MG63 (cell line): ENCODE data around the gene BPIFB2. TPM values are rescaled to one million over a fixed set of nuclear protein-coding genes. Genes with fewer than 3 reads are reported as not detected.
"Not testable (repeated sequence)": the region's sequence is repeated elsewhere in the genome, so short reads cannot be mapped to it uniquely, and the experiment has no call there.

Experiments used
- DNase-seq: peaks from one replicate; pipeline ENCODE4 v3.0.0-alpha.2; 2020
- H3K27me3 ChIP-seq: fragments of 250-450 bp; sonication (Bioruptor Pico); 2 replicates; pipeline ENCODE4 v1.5.1; 2020; ENCODE audit warnings: mild to moderate bottlenecking, moderate library complexity
- H3K36me3 ChIP-seq: fragments of 250-450 bp; sonication (Bioruptor Pico); 2 replicates; pipeline ENCODE4 v1.5.1; 2020; ENCODE audit warnings: mild to moderate bottlenecking, moderate library complexity
- H3K4me3 ChIP-seq: fragments of 250-450 bp; sonication (Bioruptor Pico); 2 replicates; pipeline ENCODE4 v1.5.1; 2020; ENCODE audit warnings: mild to moderate bottlenecking, moderate library complexity
- H3K9me3 ChIP-seq: fragments of 250-450 bp; sonication (Bioruptor Pico); 2 replicates; pipeline ENCODE4 v1.5.1; 2020; ENCODE audit warnings: mild to moderate bottlenecking, moderate library complexity
- total RNA-seq: library from RNA; depleted of rRNA; stranded (reverse); fragments of >200 nt; shearing (Covaris generic); gene quantifications from 2 replicates; pipeline ENCODE4 v1.2.3, GENCODE V29; 2014; ENCODE audit warnings: low replicate concordance

Gene BPIFB2
- total RNA-seq, 1 experiment from 2014 or later: not detected

DNA sequence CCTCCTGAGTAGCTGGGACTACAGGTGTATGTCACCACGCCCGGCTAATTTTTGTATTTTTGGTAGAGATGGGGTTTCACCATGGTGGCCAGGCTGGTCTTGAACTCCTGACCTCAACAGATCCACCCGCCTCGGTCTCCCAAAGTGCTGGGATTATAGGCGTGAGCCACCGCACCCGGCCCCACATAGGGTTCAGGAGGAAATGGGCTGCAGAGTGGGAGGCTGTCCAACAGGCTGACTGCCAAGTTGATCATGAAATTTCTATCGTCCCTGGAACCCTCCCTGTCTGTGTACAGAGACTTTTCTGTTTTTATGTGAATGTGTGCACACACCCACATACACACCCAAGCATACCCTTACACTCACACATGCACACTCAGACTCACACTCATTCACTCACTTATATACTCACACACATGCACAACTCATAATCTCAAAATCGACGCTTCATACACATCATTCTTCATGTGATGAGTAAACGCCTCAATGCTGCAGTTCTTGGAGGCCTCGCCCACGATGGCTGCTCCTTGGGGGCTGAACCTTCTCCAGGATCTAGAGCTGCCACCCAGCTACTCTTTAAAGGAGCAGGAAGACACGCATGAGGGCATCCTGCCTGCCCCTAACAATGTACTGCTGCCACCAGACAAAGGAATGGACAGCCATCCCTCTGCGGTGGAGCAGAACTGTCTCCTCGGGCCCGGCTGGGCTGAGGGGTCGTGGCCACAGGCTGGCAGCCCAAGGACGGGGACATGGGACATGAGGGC is 38.8 kb upstream of the BPIFB2 start:
- DNase-seq: no peak
- Histone ChIP-seq H3K9me3 (no peaks in the 10 kb centered on the region), H3K27me3 (no peaks in the 10 kb centered on the region), H3K4me3 (no peak overlapping the region), H3K36me3 (no peaks in the 10 kb centered on the region)

DNA sequence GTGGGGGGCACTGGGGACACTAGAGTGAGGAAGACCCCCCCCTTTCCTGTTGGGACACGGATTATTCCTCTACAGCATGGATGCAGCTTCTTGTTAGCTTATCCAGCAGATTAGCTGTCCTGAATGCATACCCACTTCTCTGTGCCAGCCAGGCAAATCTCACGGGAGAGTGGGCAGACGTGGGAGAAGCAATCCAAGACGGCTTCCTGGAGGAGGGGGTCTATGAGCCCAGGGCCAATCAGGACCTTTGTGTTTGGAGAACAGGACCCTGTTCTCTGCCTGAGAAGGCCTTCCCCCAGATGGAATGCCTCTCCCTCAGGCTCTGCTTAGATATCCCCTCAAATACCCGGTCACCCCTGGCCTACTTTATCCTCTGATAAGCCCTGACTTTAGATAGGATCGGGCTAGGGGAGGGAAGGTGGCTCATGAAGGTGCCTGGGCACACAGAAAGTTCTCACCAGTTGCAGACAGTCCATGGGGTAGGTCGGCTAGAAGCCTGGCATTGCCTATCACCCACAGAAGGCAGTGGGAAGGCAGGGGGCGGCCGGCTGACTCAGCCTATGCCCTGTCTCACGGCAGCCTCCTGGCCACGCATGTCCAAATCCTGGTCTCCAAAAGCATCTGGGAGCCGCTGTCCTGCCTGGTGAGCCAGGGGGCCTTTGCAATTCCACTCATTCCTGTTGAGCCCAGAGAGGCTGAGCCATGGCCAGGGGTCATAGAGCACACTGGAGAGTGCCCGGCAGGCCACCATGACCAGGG is 38.0 kb upstream of the BPIFB2 start:
- no peak for DNase-seq
- Histone ChIP-seq H3K4me3 (no peak overlapping the region), H3K36me3 (no peaks in the 10 kb centered on the region), H3K9me3 (no peaks in the 10 kb centered on the region), H3K27me3 (no peaks in the 10 kb centered on the region)

DNA sequence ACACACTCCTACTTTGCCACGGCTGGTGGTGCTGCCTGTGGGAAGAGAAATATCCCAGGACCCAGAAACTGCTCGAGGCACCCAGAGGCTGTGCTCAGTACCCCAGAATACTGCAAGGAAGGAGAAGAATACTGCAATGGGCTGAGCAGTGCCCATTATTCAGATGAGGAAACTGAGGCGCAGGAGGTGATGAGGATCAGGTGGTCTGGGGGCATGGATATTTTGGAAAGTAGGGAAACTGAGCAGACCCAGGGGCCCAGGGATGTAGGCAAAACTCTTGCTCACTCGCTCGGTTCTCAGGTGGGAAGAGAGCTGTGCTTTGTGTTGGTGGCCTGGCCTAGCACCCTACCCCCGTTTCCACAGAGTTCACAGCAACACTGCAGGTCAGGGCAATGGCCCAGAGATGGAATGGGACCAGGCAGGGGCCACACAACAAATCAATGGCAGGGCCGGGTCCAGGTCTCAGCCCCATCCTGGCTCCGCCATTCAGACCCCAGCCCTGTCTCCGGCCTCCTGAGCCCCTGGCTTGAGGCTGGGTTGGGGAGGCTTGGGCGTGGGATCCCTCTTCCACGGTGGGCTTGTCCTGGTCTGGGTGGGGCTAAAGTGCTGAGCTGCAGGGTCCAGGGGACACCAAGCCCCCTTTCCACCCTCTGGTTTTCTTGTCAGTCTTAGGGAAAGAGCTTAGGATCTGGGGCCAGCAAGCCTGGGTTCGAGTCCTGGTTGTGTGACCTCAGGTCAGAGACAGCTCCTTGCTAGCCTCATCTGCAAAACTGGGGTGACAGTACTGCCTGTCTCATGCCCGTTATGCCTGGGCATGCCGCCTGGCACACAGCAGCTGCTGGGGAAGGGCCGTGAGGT is 37.2 kb upstream of the BPIFB2 start:
- Histone ChIP-seq H3K9me3 (no peaks in the 10 kb centered on the region), H3K27me3 (no peaks in the 10 kb centered on the region), H3K4me3 (no peak overlapping the region), H3K36me3 (no peaks in the 10 kb centered on the region)
- no peak for DNase-seq

DNA sequence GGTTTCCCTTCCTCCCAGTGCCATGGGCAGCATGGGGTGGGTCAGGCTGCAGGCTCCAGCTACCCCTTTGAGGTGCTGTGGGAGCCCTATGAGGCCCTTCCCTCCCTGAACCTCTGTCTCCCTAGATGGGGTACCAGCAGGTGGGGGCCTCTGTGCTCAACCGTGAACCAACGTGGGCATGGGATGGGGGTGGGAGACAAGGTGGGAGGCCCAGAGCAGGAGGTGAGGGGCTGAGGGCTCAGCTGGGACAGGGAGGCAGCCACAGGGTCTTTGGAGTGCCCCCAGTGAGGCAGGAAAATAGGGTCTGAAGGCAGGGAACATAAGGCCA is 36.6 kb upstream of the BPIFB2 start:
- no peak for DNase-seq
- Histone ChIP-seq H3K9me3 (no peaks in the 10 kb centered on the region), H3K27me3 (no peaks in the 10 kb centered on the region), H3K36me3 (no peaks in the 10 kb centered on the region), H3K4me3 (no peak overlapping the region)

DNA sequence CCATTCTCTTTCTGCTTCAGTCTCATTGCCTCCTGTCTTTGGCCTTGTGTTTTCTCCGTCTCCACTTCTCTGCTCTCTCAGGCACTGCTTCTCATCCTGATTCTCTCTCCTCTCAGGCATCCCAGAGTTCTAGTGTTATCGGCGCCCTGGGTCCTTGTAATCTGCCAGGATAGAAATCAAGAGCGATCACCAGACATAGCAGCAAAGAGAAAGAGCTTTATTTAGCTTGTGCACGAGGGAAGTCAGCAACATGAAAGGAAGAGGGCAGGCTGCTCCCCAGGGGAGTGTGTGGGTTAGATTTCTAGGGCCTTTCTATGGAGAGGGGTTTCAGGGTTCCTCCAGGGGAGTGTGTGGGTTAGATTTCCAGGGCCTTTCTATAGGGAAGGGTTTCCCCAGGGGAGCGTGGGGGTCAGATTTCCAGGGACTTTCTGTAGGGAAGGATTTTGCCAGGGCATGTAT is 35.8 kb upstream of the BPIFB2 start:
- no peaks in the 10 kb centered on the region for H3K36me3 ChIP-seq
- H3K27me3 ChIP-seq: no peaks in the 10 kb centered on the region
- H3K4me3 ChIP-seq: no peak overlapping the region
- H3K9me3 ChIP-seq: no peaks in the 10 kb centered on the region
- DNase-seq: no peak

DNA sequence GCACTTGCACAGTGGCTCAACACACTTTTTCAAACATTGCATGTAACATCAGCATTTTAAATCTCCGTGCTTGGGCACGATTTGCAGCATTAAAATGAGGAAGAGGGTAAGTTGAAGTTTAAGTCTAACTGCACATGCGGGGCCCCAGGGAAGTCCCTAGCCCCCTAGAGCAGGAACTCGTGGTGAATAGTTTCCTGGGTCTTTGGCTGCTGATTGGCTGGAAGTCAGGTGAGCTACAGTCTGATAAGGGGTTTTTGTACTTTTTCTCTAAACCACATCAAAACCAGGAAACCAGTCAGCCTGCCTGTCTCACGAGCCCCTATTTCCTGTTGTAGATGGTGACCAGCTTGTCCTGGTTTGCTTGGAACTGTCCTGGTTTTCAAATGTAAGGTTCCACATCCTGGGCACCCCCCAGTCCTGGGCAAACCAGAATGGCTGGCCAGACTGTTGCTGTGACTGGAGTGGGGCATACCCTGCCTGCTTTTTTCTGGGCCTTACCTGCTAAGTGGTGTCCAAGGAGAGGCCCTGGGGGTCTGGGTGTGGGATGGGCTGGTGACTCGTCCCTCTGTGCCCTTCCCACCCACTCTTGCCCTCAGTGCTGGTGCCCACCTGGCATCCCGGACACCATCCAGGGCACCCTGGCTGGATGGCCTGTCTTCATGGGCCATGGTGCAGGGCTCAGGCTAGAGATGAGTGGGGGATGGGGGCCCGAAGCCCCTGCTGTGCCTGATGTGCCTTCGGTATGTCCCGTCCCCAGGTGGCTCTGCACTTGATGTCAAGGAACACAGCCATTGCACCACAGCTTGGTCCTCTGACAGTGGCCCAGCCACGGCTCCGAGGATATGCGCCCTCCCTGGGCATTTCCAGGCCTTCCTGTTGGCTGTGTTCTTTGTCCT is 35.1 kb upstream of the BPIFB2 start:
- Histone ChIP-seq H3K4me3 (no peak overlapping the region), H3K36me3 (no peaks in the 10 kb centered on the region), H3K9me3 (no peaks in the 10 kb centered on the region), H3K27me3 (no peaks in the 10 kb centered on the region)
- no peak for DNase-seq

DNA sequence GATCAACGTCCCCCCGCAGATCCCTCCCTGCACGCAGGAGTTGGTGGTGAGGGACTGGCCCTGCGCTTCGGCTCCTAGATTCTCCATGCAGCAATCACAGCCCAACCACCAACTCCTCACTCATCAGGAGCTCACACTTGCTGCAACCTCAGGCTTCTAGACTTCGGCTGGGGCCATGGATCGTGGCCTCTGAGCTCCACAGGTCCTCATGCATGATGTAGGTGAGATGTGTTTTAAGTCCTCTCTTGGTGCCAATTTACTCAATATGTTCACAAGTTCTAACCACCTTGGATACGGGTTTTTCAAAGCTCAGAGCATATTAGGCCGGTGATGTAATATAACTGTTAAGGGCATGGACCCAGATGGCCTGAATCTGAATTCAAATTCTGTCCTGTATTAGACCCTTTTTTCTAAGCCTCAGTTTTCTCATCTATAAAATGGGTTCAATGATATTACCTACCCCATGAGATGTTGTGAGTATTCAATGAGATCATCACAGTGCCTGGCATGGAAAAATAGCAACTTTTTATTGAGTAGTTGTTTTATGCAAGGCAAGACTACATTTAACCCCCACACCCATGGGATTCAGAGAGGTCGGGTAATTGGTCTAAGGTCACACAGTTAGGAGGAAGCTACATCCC is 34.3 kb upstream of the BPIFB2 start:
- H3K4me3 ChIP-seq: no peak overlapping the region
- H3K36me3 ChIP-seq: no peaks in the 10 kb centered on the region
- H3K27me3 ChIP-seq: no peaks in the 10 kb centered on the region
- no peak for DNase-seq
- H3K9me3 ChIP-seq: no peaks in the 10 kb centered on the region

DNA sequence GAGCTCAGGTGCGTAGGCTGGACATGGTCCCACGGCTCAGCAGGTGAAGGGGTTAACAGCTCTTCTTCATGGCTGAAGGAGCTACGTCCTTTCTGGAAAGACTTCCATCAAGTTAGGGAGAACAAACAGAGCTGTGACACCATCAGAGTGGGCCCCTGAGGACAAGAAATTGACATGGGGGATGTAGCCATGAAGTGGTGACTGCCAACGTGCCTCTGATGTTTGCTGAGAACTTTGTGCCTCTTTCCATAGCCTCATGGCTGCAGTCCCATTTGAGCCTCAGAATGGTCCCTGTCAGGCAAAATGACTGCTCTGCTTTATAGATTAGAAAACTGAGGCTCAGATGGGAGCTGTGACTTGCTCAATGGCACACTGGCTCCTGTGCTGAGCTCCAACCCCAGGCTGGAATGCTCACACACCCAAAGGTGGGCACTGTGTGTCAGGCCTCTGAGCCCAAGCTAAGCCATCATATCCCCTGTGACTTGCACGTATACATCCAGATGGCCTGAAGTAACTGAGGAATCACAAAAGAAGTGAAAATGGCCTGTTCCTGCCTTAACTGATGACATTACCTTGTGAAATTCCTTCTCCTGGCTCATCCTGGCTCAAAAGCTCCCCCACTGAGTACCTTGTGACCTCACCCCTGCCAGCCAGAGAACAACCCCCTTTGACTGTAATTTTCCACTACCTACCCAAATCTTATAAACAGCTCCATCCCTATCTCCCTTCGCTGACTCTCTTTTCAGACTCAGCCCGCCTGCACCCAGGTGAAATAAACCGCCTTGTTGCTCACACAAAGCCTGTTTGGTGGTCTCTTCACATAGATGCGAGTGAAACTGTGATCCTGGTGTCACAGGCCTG is 33.1 kb upstream of the BPIFB2 start:
- H3K4me3 ChIP-seq, H3K9me3 ChIP-seq, DNase-seq, H3K27me3 ChIP-seq, H3K36me3 ChIP-seq: not testable (repeated sequence)

DNA sequence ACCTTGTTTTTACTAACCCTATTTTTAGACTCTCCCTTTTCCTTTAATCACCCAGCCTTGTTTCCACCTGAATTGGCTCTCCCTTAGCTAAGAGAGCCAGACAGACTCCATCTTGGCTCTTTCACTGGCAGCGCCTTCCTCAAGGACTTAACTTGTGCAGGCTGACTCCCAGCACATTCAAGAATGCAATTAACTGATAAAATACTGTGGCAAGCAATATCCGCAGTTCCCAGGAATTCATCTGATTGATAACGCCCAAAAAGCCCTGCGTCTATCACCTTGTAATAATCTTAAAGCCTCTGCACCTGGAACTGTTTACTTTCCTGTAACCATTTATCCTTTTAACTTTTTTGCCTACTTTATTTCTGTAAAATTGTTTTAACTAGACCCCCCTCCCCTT is 32.4 kb upstream of the BPIFB2 start:
- not testable (repeated sequence) for H3K9me3 ChIP-seq, H3K36me3 ChIP-seq, H3K27me3 ChIP-seq, DNase-seq, H3K4me3 ChIP-seq

DNA sequence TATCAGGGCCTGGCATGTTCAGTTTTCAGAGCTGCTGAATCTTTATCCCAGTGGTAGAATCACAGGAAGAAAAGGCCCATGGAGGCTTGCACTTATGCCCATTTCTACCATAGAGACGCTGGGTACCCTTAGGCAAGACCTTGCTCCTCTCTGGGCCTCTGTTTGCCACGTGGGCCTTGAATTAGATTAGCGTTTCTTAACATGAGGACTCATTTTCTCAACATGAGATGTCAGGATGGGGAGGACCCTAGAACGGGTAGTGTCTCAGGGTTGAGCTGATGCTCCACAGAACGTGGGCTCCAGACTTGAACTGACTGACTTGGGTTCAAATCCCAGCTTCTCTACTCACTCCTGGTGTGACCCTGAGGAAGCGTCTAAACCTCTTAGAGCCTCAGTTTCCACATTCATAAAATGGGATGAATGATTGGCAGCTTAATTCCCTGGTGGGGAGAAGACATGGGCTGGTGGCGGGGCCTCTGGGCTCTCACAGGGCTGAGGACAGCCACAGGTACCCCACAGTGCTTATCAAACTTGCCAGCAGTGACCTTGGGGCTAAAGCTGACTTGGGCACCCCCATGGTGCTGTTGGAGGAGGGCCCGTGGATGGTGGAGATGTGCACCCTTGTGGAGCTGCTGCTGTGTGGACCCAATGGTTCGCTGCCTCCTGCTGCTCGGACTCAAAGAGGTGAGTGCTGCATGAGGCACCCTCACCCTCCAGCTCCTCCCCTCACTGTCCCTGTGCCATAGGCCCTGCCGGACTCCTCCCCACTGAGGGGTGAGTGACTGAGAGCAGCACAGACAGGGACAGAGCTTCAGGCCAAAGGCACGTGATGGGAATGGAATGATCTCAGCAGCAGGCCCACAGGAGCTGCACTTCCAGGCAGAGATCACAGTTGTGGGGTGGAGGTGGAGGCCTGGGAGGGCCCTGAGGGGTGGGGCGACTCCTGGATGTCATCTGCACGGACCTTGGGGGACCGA is 31.5 kb upstream of the BPIFB2 start:
- no peaks in the 10 kb centered on the region for H3K36me3 ChIP-seq
- no peak for DNase-seq
- no peaks in the 10 kb centered on the region for H3K27me3 ChIP-seq
- H3K4me3 ChIP-seq: no peak overlapping the region
- H3K9me3 ChIP-seq: no peaks in the 10 kb centered on the region

DNA sequence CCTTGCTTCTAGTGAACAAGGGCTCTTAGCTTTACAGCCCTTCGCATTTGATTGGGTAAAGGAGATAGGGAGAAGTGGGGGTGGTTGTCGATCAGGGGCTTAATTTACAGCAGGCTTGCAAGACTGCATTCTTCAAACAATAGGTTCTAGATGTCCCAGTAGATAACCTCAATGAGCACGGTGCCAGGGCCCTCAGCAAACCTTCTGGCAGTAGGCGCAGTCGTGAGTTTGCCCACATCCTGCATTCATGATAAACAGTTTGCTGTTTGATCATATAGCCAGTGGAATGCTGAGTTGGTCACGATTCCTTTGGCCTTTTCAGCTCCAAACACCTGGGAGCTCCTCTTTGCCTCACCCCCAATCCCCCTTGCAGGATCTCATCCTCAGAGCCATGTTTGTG is 30.8 kb upstream of the BPIFB2 start:
- H3K27me3 ChIP-seq: no peaks in the 10 kb centered on the region
- H3K9me3 ChIP-seq: no peaks in the 10 kb centered on the region
- no peak overlapping the region for H3K4me3 ChIP-seq
- H3K36me3 ChIP-seq: no peaks in the 10 kb centered on the region
- no peak for DNase-seq

DNA sequence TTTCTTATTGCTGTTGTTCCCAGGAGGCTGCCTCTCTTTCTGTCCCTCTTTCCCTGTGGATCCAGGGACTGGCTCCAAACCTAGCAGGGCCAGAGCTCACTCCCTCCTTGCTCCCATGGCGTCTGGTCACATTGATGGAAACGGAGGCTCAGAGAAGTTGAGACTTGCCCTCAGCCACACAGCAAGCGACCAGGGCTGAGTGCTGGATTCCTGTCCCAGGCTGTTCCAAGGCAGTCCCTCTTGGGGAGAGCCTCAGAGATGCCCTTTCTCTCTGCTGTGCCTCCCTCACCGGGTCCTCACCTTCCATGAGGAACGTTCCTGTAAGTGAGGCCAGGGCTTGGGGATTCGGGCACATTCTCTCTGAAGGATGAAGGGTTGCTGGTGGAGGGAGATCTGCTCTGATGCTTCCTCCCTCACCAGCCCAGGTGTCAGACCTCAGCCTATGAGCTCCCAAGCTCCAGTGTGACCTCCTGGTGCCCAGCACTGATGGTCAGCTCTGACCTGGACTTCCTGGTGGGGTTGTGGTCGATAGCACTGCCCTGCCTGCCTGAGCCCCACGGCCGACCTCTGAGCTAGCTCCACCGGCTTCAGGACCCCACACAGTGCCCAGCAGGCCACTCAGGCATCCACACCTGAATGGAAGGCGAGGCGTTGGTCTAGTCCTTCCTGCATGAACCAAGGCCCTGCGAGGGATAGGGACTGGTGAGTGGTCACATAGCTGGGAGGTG is 30.1 kb upstream of the BPIFB2 start:
- H3K36me3 ChIP-seq: no peaks in the 10 kb centered on the region
- H3K27me3 ChIP-seq: no peaks in the 10 kb centered on the region
- no peaks in the 10 kb centered on the region for H3K9me3 ChIP-seq
- DNase-seq: no peak
- H3K4me3 ChIP-seq: no peak overlapping the region

DNA sequence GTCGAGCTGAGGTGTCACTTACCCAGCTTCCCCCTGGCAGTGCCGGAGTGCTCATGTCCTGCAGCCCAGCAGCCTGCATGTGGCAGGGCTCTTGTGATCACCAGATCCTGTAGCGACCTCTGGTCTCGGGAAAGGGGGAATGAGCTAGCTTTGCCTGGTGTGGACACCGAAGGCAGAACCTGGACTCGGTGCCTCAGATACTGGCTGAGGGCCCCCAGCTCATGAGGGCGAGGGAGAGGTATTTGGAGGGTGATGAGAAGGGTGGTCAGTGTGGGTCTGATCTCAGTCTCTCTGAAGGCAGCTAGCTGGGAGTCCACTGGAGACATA is 29.5 kb upstream of the BPIFB2 start:
- Histone ChIP-seq H3K36me3 (no peaks in the 10 kb centered on the region), H3K4me3 (no peak overlapping the region)
- DNase-seq: no peak

More for the DNA sequence above, 29.5 kb upstream of the BPIFB2 start:
- H3K9me3 ChIP-seq: no peaks in the 10 kb centered on the region
- no peaks in the 10 kb centered on the region for H3K27me3 ChIP-seq
